Activated effector memory CD4-positive, alpha-beta T cell treated with anti-CD3 and anti-CD28 coated beads, Interleukin-2, amount 50 U/mL, for 16 hours (primary cell): ENCODE measurements around the gene PPFIBP1.
"Not testable (repeated sequence)": the region's sequence is repeated elsewhere in the genome, so short reads cannot be mapped to it uniquely, and the experiment has no call there.

Experiments
- DNase-seq: peaks from one replicate; pipeline ENCODE4 v3.0.0-alpha.2; 2020

The PPFIBP1 gene

GRCh38 chr12:27598866-27599265, 74.9 kb downstream of the PPFIBP1 start:
- DNase-seq, result not testable (repeated sequence)

DNA sequence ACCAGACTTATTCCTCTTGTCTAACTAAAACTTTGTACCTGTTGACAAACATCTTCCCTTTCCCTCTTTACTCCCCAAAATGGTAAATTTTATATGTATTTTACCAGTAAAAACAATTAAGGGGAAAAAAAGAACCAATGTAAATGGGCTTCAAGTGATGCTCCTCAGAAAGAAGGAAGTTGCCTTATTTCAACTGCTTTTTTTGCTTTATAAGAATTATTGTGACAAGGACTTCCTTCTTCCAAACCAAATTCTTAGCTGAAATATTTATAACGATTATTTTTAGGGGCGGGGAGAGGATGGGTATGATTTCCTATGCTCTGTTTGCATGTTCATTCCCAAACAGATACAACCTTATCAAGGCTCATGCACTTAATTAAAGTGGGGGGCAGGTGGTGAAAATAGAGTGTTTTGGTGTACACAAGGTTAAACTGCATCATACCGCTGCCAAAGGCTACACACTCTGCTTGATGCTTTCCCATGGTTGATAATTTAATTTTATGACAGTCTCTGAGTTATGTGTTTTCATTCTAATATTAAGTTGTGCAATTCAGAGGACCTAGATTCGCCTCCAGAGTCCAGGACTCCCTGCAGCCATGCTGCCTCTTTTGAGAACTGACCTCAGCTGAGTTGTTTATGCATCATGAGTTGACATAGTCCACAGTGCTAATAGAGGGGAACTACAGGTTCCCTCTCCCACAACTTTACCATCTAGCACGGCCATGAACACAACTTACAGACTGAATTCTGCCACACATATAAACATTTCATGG, 77.2 kb downstream of the PPFIBP1 start:
- not testable (repeated sequence) for DNase-seq

DNA sequence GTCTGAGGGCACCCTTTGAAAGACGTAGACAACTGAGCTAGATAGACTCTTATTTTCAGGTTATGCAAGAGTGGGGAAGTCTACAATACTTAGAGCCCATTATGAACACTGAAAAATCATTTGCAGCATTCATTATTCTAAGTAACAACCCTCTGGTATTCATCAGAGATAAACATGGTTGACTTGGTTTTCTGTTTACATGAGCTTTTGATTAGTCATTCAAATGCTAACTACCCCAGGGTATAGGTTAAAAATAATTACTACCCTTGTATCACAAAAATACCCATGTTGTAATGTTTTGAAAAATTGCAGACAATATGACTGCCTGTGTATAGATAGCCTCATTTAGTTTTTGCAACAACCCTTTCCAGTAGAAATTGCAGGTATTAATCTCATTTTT, 78.5 kb downstream of the PPFIBP1 start:
- no peak for DNase-seq

GRCh38 chr12:27604431-27604830, 80.4 kb downstream of the PPFIBP1 start:
- DNase-seq, result no peak

DNA sequence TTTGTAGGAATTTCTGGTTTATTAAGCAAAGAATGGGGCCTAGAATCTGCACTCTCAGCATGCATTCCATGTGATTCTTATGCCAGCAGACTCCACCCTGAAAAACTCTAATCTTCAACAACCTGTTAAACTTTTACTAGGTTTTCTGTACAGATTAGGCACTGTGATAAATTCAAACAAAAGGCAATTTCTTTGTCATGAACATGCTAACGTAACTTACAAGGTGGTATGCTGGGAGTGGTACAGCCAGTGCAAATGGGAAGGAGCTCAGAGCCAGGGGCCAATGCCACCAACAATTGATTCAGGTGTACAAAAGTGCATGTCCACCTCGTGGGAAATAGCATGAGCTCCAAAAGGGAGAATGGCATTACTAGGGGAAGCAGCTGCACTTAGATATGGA, 83.0 kb downstream of the PPFIBP1 start:
- DNase-seq, result no peak

- DNase-seq, result no peak
Observed at GRCh38 chr12:27607591-27607990, 83.6 kb downstream of the PPFIBP1 start.

GRCh38 chr12:27608890-27609289, 84.9 kb downstream of the PPFIBP1 start:
- DNase-seq, result no peak

- DNase-seq, result no peak
Observed at GRCh38 chr12:27610374-27610773, 86.4 kb downstream of the PPFIBP1 start.

GRCh38 chr12:27614386-27614785, 90.4 kb downstream of the PPFIBP1 start:
- DNase-seq, result no peak

DNA sequence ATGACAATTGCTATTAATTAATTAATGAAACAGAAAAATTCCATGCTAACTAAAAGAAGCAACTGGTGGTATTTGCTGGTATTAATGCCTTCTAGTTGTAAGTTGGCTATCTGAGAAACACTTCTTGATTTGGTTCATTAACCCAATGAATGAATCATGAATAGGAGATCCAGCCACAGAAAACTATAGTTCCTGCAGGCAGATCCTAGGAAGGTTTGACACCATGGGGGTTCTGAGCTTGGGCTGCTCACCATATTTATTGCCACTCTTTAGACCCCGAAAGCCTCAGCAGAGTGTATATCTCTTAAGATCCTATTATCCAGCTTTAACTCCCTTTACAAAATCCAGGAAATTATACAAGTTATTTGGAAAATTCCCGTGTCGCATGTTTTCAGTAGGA, 90.9 kb downstream of the PPFIBP1 start:
- no peak for DNase-seq

GRCh38 chr12:27615331-27615891, 91.4 kb downstream of the PPFIBP1 start:
- DNase-seq, result no peak

GRCh38 chr12:27616356-27617142, 92.5 kb downstream of the PPFIBP1 start:
- DNase-seq, result no peak

DNA sequence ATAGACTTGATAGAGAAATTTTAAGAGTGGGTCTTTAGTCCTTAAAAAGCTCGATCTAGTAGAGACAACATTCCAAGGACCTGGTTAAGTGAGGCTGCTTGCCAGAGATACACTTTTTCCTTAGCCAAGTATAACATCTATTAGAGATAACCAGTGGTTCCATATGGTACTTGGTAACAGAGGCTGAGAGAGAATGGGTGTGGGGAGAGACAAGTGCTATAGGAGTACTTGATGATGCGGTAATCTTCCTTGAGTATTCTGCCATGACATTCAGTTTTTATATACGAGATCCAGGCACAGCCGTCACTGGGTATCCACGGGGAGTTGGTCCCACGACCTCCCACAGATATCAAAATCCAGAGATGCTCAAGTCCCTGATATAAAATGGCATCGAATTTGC, 94.8 kb downstream of the PPFIBP1 start:
- no peak for DNase-seq

DNA sequence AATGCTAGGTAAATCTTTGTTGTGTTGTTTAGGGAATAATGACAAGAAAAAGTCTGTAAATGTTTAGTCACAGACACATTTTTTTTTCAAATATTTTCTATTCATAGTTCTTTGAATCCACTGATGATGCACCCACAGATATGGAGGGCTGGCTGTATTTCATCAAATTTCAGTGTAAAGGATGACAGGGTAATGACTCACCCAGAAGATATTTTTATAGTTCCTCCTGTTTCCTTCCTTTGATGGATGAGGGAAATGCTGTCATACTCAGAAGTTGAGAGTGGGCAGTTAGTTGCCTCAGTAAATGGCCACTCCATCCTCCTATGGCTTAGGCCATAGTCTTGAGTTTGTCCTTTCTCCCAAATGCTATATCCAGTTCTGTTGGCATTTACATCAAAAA, 95.3 kb downstream of the PPFIBP1 start:
- DNase-seq, result no peak

- DNase-seq, result no peak
Observed at GRCh38 chr12:27620121-27620520, 96.1 kb downstream of the PPFIBP1 start.

DNA sequence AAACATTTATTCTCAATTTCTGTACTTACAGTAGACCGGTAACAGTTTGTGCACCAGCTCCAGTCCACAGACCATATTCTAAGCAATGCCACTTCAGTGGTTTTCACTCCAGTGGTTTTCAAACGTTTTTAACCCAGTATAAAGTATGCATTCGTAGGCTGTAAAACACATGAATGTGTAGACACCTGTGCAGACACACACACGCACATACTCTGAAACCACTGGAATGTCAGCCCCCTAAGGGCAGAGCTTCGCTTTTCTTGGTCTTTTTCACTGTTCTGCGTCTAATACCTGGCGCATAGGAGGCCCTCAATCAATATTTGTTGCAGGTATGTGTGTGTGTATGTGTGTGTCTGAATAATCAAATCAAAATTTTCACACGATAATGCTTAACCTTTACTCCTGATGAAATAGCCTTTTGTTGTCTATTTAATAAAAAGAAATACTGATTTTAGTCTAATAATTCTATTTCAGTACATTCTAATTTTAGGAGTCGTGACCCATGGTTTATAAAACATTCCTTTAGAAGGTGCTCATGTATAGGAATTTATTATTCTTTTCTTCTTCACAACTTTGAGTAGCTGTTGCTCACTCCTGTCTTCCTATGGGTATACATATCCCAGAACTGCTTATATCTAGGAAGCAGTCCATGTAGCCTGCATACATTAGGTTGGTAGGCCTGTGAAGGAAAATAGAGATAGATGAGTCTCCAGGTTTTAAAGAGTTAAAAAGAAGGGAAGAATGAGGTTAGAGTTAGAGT, 98.6 kb downstream of the PPFIBP1 start:
- no peak for DNase-seq

DNA sequence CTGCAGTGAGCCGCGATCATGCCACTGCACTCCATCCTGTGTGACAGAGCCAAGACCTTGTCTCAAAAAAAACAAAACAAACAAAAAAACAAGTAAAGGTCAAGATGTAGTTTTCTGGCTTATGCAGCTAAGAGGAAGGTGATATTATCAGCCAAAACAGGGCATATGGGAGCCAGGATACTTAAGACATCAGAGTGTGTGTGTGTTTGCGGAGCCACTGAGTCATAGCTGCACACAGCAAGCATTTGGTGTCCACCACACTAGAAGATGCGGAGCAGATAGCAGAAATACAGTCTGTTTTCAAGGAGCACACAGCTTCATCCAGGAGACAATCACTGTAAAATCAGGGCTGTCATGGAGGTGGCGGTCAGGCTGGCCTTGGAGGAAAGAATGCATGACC, 99.6 kb downstream of the PPFIBP1 start:
- DNase-seq, result no peak

- no peak for DNase-seq
Observed at GRCh38 chr12:27624586-27624985, 100.6 kb downstream of the PPFIBP1 start.

- DNase-seq, result no peak
Observed at GRCh38 chr12:27627123-27627852, 103.3 kb downstream of the PPFIBP1 start.

GRCh38 chr12:27627853-27628469, 104.0 kb downstream of the PPFIBP1 start:
- not testable (repeated sequence) for DNase-seq

- DNase-seq, result not testable (repeated sequence)
Observed at GRCh38 chr12:27630219-27630618, 106.2 kb downstream of the PPFIBP1 start.

DNA sequence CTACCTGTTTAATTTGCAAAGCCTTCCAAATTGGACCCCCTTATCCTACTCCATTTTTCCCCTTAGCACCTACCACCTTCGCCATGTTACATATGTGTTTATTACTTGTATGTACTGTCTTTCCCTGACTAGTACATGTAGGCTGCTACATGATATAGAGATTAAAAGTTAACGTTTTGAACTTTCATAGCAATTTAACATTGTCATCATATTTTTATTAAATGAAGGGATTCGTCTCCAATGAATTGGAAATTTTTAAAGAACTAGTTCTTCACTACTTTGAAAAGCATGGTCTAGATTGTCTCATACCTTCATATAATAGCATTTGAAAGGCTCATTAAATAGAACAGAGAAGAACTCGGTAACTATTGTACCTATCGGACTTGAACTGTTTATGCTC, 107.4 kb downstream of the PPFIBP1 start:
- DNase-seq, result no peak
